Kidney epithelial cell (primary cell): ENCODE results near the gene AP3M1. TPM values are rescaled to one million over a fixed set of nuclear protein-coding genes. Genes with fewer than 3 reads are reported as not detected.

Experiments
- DNase-seq: peaks from one replicate; pipeline ENCODE4 v3.0.0-alpha.2; 2010; ENCODE audit warnings: low read depth
- H3K27me3 ChIP-seq: 2 replicates; pipeline ENCODE4 v1.6.0; 2011; ENCODE audit warnings: low read length; ENCODE audit not compliant: control insufficient read depth, insufficient read depth
- H3K36me3 ChIP-seq: 2 replicates; pipeline ENCODE4 v1.5.1; 2011; ENCODE audit warnings: low read length; ENCODE audit not compliant: control insufficient read depth, insufficient read depth
- H3K4me3 ChIP-seq: 2 replicates; pipeline ENCODE4 v1.5.1; 2011; ENCODE audit warnings: low read depth, mild to moderate bottlenecking, control low read depth, low read length
- CTCF ChIP-seq: IDR thresholded peaks from 2 replicates; pipeline ENCODE4 v1.5.1; 2011; ENCODE audit warnings: mild to moderate bottlenecking, moderate library complexity, low read length, control low read depth, inconsistent platforms; ENCODE audit not compliant: insufficient read depth, poor library complexity, severe bottlenecking
- total RNA-seq: library from RNA; depleted of rRNA; stranded (reverse); fragments of >200 nt; gene quantifications from 2 replicates; pipeline ENCODE4 v1.2.3, GENCODE V29; 2015

Gene AP3M1
- total RNA-seq, 1 donor from 2014 or later: 31.0 TPM

GRCh38 chr10:74088722-74089121, 61.9 kb downstream of the AP3M1 start:
- no peak for DNase-seq
- Histone ChIP-seq H3K27me3 (no peaks in the 10 kb centered on the region), H3K4me3 (no peak overlapping the region), H3K36me3 (peaks cover 2% of the 10 kb centered on the region)
- no peak for TF ChIP-seq CTCF

GRCh38 chr10:74086317-74086716, 64.3 kb downstream of the AP3M1 start:
- Histone ChIP-seq H3K27me3 (no peaks in the 10 kb centered on the region), H3K36me3 (peaks cover 2% of the 10 kb centered on the region), H3K4me3 (no peak overlapping the region)
- no peak for TF ChIP-seq CTCF
- no peak for DNase-seq

- no peak for DNase-seq
- no peak for TF ChIP-seq CTCF
- Histone ChIP-seq H3K36me3 (peaks cover 1% of the 10 kb centered on the region), H3K4me3 (no peak overlapping the region), H3K27me3 (no peaks in the 10 kb centered on the region)
These were observed 65.7 kb downstream of the AP3M1 start for GRCh38 chr10:74084955-74085354.

- DNase-seq: no peak
- Histone ChIP-seq H3K36me3 (no peaks in the 10 kb centered on the region), H3K27me3 (no peaks in the 10 kb centered on the region), H3K4me3 (no peak overlapping the region)
- TF ChIP-seq CTCF: no peak
These were observed 67.3 kb downstream of the AP3M1 start for GRCh38 chr10:74083304-74083703.

GRCh38 chr10:74081941-74082718, 68.5 kb downstream of the AP3M1 start:
- Histone ChIP-seq H3K4me3 (no peak overlapping the region), H3K27me3 (no peaks in the 10 kb centered on the region), H3K36me3 (no peaks in the 10 kb centered on the region)
- no peak for TF ChIP-seq CTCF
- no peak for DNase-seq
